Nephron progenitor cell (in vitro differentiated cells): ENCODE results near the gene SLC16A4.
"Not testable (repeated sequence)": the region's sequence is repeated elsewhere in the genome, so short reads cannot be mapped to it uniquely, and the experiment has no call there.

Source experiments
- DNase-seq: peaks from one replicate; pipeline ENCODE4 v3.0.0; 2021
- H3K27ac Mint-ChIP-seq: 2 replicates; pipeline ENCODE4 v1.8.0; 2021; ENCODE audit warnings: mild to moderate bottlenecking, moderate library complexity, mixed read lengths
- H3K27me3 Mint-ChIP-seq: 2 replicates; pipeline ENCODE4 v1.8.0; 2021; ENCODE audit warnings: mild to moderate bottlenecking, low read depth, mixed read lengths; ENCODE audit not compliant: poor library complexity
- H3K36me3 Mint-ChIP-seq: 2 replicates; pipeline ENCODE4 v1.8.0; 2021; ENCODE audit warnings: low read depth, mixed read lengths
- H3K4me1 Mint-ChIP-seq: 2 replicates; pipeline ENCODE4 v1.8.0; 2021; ENCODE audit warnings: mixed read lengths
- H3K4me3 Mint-ChIP-seq: 2 replicates; pipeline ENCODE4 v1.8.0; 2021; ENCODE audit warnings: mild to moderate bottlenecking, moderate library complexity, mixed read lengths
- H3K9me3 Mint-ChIP-seq: 2 replicates; pipeline ENCODE4 v1.8.0; 2021; ENCODE audit warnings: mild to moderate bottlenecking, moderate library complexity, mixed read lengths
- TF ChIP-seq, protein P1 (sequence below): fragments of 200-600 bp; sonication (generic); IDR thresholded peaks from 2 replicates; pipeline ENCODE4 v1.5.0; 2021; ENCODE audit warnings: antibody characterized with exemption

Gene SLC16A4

GRCh38 chr1:110424699-110425611 is 34.1 kb upstream of the SLC16A4 start:
- Mint-ChIP-seq H3K9me3 (peaks cover 12% of the 10 kb centered on the region), H3K27ac (no peak overlapping the region), H3K36me3 (no peaks in the 10 kb centered on the region), H3K27me3 (peaks cover 1% of the 10 kb centered on the region), H3K4me1 (peaks cover 21% of the 10 kb centered on the region), H3K4me3 (no peak overlapping the region)
- no peak for DNase-seq
- TF ChIP-seq, protein P1, sequence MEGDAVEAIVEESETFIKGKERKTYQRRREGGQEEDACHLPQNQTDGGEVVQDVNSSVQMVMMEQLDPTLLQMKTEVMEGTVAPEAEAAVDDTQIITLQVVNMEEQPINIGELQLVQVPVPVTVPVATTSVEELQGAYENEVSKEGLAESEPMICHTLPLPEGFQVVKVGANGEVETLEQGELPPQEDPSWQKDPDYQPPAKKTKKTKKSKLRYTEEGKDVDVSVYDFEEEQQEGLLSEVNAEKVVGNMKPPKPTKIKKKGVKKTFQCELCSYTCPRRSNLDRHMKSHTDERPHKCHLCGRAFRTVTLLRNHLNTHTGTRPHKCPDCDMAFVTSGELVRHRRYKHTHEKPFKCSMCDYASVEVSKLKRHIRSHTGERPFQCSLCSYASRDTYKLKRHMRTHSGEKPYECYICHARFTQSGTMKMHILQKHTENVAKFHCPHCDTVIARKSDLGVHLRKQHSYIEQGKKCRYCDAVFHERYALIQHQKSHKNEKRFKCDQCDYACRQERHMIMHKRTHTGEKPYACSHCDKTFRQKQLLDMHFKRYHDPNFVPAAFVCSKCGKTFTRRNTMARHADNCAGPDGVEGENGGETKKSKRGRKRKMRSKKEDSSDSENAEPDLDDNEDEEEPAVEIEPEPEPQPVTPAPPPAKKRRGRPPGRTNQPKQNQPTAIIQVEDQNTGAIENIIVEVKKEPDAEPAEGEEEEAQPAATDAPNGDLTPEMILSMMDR = no peak

- no peaks in the 10 kb centered on the region for H3K36me3 Mint-ChIP-seq
- H3K9me3 Mint-ChIP-seq = peaks cover 12% of the 10 kb centered on the region
- H3K27ac Mint-ChIP-seq = no peak overlapping the region
- H3K27me3 Mint-ChIP-seq = no peaks in the 10 kb centered on the region
- peaks cover 12% of the 10 kb centered on the region for H3K4me1 Mint-ChIP-seq
- no peak overlapping the region for H3K4me3 Mint-ChIP-seq
- TF ChIP-seq, protein P1 = no peak
- no peak for DNase-seq
Measured at GRCh38 chr1:110420874-110421793, 30.3 kb upstream of the SLC16A4 start.

DNA sequence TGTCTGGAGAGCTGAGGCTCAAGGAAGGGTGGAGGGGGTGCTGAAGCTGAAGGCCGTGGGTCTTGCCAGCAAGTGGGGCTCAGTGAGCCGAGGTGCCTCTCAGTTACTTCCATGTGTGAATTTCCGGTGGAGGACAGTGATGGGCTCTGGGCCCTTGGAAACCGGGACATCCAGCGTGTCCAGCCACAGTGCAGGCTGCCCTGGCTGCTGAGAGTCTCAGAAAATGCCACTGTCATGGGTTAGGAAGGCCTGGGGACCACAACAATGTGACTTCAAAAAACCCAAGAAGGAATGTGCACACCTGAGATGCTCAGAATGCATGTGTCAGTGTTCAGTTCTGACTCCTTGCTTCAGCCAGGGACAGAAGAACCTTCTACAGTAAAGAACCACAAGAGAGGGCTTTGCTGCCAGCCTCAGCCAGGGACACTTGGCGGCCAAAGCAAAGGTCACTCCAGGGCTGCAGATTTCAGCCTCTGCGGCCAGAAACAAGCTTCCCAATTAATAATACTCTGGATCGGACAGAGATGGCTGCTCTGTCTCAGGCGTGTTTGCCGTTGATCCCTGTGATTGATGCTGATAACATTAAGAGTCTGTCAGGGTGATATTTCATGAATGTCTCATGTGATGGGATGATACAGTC is 29.3 kb upstream of the SLC16A4 start:
- peaks cover 12% of the 10 kb centered on the region for H3K9me3 Mint-ChIP-seq
- H3K4me3 Mint-ChIP-seq = no peak overlapping the region

DNA sequence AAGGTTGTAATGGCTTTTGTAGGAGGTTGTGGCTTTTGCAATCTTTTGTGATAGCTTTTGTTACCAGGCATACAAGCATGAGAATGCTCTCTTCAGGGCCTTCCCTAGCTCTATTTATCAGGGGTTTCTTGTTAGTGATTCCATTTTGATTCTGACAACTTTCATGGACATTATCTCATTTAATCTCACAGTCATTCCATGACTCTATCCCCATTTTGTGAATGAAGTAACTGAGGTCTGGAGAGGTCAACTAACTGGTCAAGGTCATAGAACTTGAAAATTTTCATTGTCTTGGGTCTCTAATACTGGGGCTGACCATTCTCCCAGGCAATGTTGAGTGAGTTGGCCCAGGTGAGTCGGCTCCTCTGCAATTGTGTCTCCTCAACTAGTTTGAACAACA is 27.9 kb upstream of the SLC16A4 start:
- Mint-ChIP-seq H3K27ac (no peak overlapping the region), H3K4me3 (no peak overlapping the region), H3K4me1 (no peaks in the 10 kb centered on the region), H3K9me3 (peaks cover 12% of the 10 kb centered on the region), H3K27me3 (peaks cover 3% of the 10 kb centered on the region), H3K36me3 (no peaks in the 10 kb centered on the region)
- DNase-seq = no peak
- TF ChIP-seq, protein P1 = no peak

More for the DNA sequence above, 29.3 kb upstream of the SLC16A4 start:
- DNase-seq = no peak
- no peak overlapping the region for H3K27ac Mint-ChIP-seq
- peaks cover 2% of the 10 kb centered on the region for H3K27me3 Mint-ChIP-seq
- TF ChIP-seq, protein P1 = no peak
- no peaks in the 10 kb centered on the region for H3K36me3 Mint-ChIP-seq
- H3K4me1 Mint-ChIP-seq = peaks cover 2% of the 10 kb centered on the region

GRCh38 chr1:110413045-110413444 is 22.2 kb upstream of the SLC16A4 start:
- not testable (repeated sequence) for H3K27ac Mint-ChIP-seq, H3K36me3 Mint-ChIP-seq, H3K27me3 Mint-ChIP-seq, H3K9me3 Mint-ChIP-seq, H3K4me3 Mint-ChIP-seq, DNase-seq
- peaks cover 13% of the 10 kb centered on the region for H3K4me1 Mint-ChIP-seq

DNA sequence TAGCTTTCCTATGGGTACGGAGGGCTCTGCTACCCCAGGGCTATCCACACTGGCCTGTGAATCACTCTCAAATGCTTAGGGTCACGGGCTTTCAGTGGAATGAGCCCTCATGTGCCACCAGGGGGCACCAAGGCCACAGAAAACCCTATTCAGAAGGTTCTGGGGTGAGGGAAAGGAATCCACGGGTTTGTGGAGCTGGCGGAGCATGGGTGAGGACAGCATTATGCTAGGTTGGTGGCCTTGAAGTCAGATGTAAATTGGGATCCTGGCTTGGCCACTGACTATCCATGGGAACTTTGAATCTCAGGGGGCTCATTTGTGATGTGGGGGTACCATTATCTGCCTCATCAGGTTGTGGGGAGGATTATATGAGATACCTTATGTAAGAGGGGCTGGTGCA is 21.8 kb upstream of the SLC16A4 start:
- H3K27ac Mint-ChIP-seq = no peak overlapping the region
- no peaks in the 10 kb centered on the region for H3K36me3 Mint-ChIP-seq
- peaks cover 18% of the 10 kb centered on the region for H3K4me1 Mint-ChIP-seq
- DNase-seq = peak; percentile 77
- no peaks in the 10 kb centered on the region for H3K9me3 Mint-ChIP-seq
- TF ChIP-seq, protein P1 = peak; percentile 79
- H3K4me3 Mint-ChIP-seq = no peak overlapping the region
- H3K27me3 Mint-ChIP-seq = peaks cover 3% of the 10 kb centered on the region
